ENCODE data around the gene EMX1.

EMX1 gene

GRCh38 chr2:72982781-72983499 is 65.6 kb downstream of the EMX1 start:
- Mint-ChIP-seq H3K36me3 (peaks cover 18% of the 10 kb centered on the region), H3K4me1 (peaks cover 7% of the 10 kb centered on the region), H3K9me3 (no peaks in the 10 kb centered on the region), H3K27me3 (no peaks in the 10 kb centered on the region), H3K27ac (no peak overlapping the region), H3K4me3 (no peak overlapping the region)
- no peak for ATAC-seq

GRCh38 chr2:72983500-72984161 is 66.3 kb downstream of the EMX1 start:
- Mint-ChIP-seq H3K4me1 (peaks cover 7% of the 10 kb centered on the region), H3K4me3 (no peak overlapping the region), H3K27me3 (no peaks in the 10 kb centered on the region), H3K27ac (no peak overlapping the region), H3K9me3 (no peaks in the 10 kb centered on the region), H3K36me3 (peaks cover 18% of the 10 kb centered on the region)
- ATAC-seq = no peak

GRCh38 chr2:72984172-72984671 is 66.9 kb downstream of the EMX1 start:
- H3K27me3 Mint-ChIP-seq = no peaks in the 10 kb centered on the region
- ATAC-seq = no peak
- no peaks in the 10 kb centered on the region for H3K9me3 Mint-ChIP-seq

More at GRCh38 chr2:72984172-72984671, 66.9 kb downstream of the EMX1 start:
- Mint-ChIP-seq H3K27ac (no peak overlapping the region), H3K4me3 (no peak overlapping the region), H3K4me1 (peaks cover 7% of the 10 kb centered on the region), H3K36me3 (peaks cover 18% of the 10 kb centered on the region)

All from stimulated activated memory B cell treated with anti-CD40 and anti-IgM and Interleukin-4, amounts not matched to agents 10 μg/mL and 1 μg/mL and 100 μg/mL, for 72 hours (primary cell).